Astrocyte (in vitro differentiated cells and primary cell): ENCODE data around the gene ZMYND8.
"Not testable (repeated sequence)": the region's sequence is repeated elsewhere in the genome, so short reads cannot be mapped to it uniquely, and the experiment has no call there.

Experiments used
- EZH2 ChIP-seq: IDR thresholded peaks from 2 replicates; pipeline ENCODE4 v1.6.1; 2012; ENCODE audit warnings: mild to moderate bottlenecking, low read length, inconsistent platforms; ENCODE audit not compliant: insufficient read depth
- TF ChIP-seq, protein P1 (sequence below): IDR thresholded peaks from 2 replicates; pipeline ENCODE4 v1.5.1; 2011; ENCODE audit warnings: low read depth, mild to moderate bottlenecking, inconsistent platforms, low read length, moderate library complexity; ENCODE audit not compliant: insufficient read depth

DNA sequence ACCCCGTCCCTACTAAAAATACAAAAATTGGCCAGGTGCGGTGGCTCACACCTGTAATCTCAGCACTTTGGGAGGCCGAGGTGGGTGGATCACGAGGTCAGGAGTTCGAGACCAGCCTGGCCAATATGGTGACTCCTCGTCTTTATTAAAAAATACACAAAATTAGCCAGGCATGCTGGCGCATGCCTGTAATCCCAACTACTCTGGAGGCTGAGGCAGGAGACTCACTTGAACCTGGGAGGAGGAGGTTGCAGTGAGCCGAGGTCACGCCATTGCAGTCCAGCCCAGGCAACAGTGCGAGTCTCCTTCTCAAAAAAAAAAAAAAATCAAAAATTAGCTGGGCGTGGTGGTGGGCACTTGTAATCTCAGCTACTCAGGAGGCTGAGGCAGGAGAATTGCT, 9.8 kb upstream of the ZMYND8 start:
- TF ChIP-seq, protein P1, sequence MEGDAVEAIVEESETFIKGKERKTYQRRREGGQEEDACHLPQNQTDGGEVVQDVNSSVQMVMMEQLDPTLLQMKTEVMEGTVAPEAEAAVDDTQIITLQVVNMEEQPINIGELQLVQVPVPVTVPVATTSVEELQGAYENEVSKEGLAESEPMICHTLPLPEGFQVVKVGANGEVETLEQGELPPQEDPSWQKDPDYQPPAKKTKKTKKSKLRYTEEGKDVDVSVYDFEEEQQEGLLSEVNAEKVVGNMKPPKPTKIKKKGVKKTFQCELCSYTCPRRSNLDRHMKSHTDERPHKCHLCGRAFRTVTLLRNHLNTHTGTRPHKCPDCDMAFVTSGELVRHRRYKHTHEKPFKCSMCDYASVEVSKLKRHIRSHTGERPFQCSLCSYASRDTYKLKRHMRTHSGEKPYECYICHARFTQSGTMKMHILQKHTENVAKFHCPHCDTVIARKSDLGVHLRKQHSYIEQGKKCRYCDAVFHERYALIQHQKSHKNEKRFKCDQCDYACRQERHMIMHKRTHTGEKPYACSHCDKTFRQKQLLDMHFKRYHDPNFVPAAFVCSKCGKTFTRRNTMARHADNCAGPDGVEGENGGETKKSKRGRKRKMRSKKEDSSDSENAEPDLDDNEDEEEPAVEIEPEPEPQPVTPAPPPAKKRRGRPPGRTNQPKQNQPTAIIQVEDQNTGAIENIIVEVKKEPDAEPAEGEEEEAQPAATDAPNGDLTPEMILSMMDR, result not testable (repeated sequence)
- TF ChIP-seq EZH2, result not testable (repeated sequence)
